ENCODE measurements around the gene R3HDM1.
"Not testable (repeated sequence)": the region's sequence is repeated elsewhere in the genome, so short reads cannot be mapped to it uniquely, and the experiment has no call there.

The R3HDM1 gene

DNA sequence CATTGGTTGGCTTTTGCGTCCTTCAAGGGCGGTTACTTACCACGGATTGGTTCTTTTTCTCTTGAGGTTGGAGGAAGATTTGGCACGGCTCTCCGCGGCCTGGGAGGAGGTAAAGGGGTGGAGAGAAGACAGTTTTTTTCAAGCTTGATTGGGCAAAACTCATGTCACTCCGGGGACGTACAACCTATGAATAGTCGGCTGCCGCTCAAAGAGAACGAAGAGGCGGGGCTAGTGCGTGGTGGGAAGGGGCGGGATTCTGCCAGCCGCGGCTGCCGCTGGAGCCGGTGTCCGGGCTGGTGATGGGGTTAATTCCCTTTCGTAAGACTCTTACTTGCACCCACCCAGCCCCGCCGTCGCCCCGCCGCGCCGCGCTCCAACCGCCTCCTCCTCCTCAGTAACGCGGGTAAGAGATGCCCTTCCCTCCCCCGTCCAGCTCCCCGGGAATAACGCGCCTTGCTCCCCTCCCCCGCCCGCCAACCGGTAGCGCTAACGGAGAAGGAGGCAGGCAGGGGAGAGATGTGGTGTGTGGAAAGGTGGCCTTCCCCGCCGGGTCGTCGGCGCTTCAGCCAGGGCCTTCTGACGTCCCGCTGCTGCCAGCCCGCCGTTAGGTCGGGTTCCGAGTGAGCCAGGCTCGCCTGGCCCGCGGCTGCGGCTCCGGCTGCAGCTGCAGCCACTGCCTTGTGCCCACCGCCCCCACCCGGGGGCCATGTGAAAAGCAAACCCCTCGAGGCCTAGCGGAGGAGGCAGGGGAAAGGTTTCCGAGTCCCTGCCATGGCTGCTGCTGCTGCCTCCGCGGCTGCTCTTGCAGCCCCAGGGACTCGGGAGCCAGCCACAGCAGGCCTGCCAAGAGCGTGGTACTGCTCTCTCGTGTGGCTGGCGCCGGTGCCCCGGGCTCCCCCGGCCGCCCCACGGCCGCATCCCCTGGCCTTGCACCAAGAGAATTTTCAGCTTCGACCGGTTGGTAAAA, at the start of gene R3HDM1:
R3HDM1 (plus strand) TSS at position 254 of the 967 bp plus-strand sequence. CDS start 73,362 bp downstream, outside the sequence.
- peak; percentile 90 for DNase-seq

DNA sequence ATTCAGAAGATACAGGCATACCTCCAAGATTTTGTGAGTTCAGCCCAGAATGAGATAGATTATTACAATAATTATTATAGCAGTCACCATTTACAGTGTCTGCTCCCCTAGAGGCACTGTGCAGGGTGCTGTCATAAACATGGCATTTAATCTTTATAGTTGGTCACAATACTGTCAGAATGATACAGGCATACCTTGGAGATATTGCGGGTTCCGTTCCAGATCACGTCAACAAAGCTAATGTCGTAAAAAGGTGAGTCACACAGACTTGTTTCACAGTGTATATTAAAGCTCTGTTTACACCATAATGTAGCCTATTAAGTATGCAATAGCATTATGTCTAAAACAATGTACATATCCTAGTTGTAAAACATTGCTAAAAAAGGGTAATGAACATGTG, 45.8 kb upstream of the R3HDM1 start:
- DNase-seq = no peak

DNA sequence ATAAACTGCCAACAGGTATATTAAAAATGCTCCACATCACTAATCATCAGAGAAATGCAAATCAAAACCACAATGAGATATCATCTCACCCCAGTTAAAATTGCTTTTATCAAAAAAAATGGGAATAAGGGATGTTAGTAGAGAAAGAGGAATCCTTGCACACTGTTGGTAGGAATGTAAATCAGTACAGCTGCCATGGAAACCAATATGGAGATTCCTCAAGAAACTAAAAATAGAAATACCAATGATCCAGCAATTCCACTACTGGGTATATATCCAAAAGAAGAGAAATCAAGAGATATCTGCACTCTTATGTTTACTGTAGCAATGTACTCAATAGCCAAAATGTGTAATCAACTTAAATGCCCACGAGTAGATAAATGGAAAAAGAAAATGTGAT, 40.9 kb upstream of the R3HDM1 start:
- no peak for DNase-seq

DNA sequence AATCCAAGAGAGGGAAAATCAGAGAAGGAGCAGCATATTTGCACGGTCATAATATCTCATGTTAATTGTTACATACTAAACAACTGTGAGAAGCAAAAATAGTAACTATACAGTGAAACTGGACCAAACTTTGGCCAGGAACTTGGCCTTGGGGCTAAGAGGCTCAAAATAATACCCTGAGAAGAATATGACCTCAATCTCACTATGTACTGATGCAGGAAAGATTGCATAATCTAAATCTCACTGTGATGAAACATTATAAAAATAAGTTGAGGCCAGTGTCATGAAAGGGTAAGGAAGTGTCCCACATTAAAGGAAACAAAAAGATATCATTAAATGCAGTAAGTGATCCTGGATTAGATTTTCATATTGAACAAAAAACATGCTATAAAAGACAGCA, 36.8 kb upstream of the R3HDM1 start:
- DNase-seq = no peak

DNA sequence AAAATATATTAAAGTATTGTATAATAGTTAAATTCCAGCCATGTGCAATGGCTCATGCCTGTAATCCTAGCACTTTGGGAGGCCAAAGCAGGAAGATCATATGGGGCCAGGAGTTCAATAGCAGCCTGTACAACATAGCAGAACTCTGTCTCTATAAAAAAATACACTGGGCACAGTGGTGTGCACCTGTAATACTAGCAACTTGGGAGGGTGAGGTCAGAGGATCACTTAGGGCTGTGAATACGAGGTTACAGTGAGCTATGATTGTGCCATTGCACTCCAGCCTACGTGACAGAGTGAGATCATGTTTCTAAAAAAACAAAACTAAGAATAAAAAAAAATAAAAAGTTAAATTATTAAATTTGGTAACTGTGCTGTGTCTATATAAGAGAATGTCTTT, 36.4 kb upstream of the R3HDM1 start:
- DNase-seq = no peak

DNA sequence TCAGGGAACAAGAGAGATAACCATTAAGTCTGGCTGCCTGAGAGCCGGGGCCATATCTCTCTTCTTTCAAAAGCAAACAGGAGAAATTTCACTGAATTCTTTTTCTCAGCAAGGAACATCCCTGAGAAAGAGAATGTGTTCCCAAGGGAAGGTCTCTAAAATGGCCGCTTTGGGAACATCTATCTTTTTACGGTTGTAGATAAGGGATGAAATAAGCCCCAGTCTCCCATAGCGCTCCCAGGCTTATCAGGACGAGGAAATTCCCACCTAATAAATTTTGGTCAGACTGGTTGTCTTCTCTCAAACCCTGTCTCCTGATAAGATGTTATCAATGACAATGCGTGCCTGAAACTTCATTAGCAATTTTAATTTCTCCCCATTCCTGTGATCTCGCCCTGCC, 32.7 kb upstream of the R3HDM1 start:
- not testable (repeated sequence) for DNase-seq

DNA sequence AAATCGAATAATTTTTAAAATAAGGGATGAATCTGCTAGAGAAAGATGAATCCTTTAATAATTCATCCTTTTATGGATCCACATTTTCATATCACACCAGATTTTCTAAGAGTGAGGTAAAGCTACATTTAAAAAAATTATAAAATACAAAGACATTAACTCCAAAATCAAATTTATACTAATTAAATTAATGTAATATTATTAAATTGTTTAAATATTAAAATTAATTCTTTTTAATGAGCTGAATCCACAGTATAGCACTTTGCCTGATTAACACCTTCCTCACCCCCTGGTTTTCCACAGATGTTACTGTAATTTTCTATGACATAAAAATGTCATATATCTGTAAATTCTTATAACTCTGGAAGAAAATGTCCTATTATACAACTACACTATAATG, 26.5 kb upstream of the R3HDM1 start:
- no peak for DNase-seq

DNA sequence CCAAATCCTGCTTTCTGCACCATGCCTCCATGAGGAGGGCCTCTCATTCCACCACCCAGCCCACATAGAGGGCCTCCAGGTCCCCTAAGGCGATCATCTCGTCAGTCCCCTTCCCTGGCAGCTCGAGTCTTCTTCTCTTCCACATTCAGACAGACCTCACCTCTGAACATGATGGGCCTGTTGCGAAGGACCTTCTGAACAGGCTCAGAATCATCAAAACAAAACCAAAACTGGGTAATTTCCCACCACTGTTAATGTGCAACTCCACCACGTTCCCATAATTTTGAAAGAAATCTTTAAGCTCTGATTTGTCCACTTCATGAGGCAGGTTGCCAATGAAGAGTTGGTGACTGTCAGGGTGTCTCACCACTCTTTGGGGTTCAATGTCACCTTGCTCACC, 20.7 kb upstream of the R3HDM1 start:
- no peak for DNase-seq

DNA sequence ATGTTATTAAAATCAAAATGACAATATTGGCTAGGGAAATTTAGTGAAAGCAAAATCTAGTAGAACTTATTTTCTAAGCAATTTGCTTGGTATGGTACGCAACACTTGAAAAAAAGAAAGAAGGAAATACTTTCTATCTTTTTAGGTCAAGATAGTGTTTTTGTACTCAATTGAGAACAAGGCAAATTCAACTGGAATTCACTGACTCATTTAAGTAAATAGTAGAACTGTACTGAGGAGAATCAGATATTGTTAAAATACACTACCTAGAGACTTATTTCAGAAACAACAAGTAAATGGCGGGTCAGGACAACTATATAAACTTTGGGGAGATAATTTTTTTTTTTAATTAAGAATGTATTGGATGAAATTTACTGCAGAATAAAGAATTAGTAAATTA, 19.2 kb upstream of the R3HDM1 start:
- DNase-seq = no peak

DNA sequence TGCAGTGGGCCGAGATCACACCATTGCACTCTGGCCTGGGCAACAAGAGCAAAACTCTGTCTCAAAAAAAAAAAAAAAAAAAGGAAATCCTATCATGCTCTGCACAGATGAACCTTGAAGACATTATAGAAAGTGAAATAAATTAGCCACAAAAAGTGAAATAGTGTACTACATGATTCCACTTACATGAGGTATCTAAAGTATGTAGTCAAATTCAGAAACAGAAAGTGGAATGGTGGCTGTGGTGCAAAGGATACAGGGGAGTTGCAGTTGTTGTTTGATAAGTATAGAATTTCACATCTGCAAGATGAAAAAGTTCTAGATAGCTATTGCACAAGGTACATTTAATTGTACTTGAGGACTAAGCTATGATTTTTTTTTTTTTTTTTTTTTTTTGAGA, 5.5 kb upstream of the R3HDM1 start:
- DNase-seq = no peak

DNA sequence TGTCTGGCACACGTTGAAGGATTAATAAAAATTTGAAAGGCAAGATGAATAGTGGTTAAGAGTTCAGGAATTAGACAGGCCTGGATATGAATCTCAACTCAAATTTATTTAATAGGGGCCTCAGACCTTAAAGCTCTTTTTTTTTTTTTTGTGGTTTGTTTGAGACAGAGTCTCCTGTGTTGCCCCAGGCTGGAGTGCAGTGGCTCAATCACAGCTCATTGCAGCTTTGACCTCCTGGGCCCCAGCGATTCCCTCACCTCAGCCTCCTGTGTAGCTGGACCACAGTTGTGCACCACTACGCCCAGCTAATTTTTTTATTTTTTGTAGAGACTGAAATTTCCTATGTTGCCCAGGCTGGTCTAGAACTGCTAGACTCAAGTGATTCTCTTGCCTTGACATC, 3.3 kb upstream of the R3HDM1 start:
- no peak for DNase-seq

DNA sequence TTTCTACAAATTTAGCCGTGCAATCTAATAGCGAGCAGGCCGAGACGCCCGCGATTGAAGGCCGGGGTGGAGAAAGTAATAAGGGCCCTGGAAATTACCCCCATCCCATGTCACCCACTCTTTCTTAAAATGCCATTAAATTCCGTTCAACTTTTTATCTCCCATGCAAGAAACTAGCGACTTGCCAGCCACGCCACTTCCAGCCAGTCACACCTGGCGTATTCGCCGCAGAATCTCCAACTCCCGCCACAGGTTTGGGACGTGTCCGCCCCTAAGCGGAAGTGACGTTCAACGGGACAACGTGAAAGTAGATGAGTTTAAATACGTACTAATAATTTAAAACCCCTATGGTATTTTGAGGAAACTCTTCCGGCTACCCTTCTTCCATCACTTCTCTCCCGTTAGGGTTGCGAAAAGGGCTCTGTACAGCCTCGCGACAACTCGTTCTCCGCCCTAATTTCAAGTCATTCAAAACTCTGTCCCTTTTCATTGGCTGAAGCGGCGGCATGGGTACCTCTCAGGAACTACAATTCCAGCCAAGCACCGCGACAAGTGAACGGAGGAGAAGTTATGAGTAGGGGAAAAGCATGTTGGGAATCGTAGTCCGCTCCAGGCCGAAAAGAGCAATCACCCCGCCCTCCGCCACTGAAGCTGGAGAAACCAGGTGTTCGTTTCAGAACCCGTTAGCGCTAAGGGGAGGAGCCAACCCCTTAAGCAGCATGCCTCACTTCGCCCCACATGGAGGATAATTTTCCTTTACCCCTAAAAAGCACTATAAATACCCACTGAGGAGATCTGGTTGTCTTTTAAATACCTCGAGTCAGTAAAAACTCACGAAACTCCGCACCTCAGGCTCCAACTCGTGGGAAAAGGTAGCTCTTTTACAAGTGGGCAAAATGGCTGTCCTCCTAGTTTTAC, 712 bp upstream of the R3HDM1 start, which contains the start of gene ZRANB3:
ZRANB3 (minus strand) TSS at position 906 of the 918 bp plus-strand sequence.
- peak; percentile 91 for DNase-seq

DNA sequence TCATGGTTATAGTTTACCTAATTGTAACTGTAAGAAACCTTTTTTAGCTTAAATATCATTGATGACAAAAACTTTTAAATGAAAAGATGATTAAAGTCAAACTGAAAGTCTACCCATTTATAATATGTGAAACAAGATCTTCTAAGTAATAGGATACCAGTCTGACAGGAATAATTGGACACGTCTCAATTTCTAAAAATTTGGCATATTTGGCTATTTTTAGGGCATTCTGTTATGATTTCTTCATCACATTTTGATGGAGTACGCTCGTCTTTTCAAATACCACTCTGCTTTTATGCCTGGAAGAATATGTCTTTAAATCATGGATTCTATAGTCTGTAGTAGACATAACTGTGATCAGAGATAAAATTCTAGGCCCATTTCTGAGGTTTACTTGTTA, 1.3 kb downstream of the R3HDM1 start:
- DNase-seq = no peak

DNA sequence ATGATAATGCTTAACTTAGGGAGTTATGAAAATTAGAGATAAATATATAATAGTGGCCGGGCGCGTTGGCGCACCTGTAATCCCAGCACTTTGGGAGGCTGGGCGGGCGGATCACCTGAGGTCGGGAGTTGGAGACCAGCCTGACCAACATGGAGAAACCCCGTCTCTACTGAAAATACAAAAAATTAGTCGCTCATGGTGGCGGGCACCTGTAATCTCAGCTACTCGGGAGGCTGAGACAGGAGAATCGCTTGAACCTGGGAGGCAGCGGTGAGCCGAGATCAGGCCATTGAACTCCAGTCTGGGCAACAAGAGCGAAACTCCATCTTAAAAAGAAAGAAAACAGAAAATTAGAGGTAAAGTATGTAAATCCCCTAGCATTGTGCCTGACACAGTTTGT, 2.3 kb downstream of the R3HDM1 start:
- not testable (repeated sequence) for DNase-seq

DNA sequence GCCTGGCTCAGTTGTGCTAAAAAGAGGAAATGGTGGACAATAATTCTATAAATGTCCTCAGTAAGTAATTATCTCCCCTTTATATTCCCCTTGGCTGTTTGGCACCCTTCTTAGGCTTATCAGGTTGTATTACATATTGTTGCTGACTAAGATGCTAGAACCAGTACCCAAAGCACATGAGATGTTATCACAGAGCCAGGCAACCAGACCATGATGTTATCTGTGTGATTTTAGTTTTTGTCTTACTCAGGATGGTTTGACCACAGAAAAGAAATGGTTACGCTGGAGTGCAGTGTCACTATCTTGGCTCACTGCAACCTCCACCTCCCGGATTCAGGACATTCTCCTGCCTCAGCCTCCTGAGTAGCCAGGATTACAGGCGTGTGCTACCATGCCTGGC, 15.2 kb downstream of the R3HDM1 start:
- no peak for DNase-seq

DNA sequence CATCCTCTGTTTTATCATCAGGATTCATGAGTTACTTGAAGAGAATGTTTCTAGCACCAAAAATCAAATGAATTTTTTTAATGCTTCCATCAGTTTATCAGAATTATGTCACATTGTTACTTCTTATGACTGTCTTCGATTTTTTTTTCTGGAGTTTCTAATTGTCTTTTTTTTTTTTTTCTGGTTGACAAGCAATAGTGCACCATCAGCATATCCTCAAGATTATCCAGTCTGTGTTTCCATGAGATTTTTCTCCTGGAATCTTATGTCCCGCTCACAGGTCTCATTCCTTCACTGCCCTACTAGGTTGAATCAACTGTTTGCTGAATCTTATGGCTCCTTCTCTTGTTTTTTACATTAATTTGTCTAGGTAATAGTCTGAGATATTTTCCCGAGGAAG, 16.0 kb downstream of the R3HDM1 start:
- DNase-seq = no peak

DNA sequence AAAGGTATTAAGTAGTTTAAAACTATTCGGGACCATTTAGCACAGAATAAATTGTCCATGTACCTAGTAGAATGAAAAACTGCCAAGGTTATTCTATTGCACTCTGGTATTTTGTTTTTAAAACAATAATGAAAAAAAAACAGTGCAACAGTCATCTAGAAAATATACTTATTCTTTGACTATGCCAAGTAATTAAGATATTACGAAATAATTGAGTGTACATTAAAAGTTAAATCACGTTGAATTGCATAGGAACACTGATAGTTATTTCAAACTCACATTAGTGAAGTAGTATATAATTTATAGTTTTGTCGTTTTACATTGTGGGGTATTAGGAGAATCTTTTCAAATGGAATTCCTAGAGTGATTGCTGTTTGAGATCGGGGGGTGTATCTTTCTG, 20.1 kb downstream of the R3HDM1 start:
- DNase-seq = no peak

DNA sequence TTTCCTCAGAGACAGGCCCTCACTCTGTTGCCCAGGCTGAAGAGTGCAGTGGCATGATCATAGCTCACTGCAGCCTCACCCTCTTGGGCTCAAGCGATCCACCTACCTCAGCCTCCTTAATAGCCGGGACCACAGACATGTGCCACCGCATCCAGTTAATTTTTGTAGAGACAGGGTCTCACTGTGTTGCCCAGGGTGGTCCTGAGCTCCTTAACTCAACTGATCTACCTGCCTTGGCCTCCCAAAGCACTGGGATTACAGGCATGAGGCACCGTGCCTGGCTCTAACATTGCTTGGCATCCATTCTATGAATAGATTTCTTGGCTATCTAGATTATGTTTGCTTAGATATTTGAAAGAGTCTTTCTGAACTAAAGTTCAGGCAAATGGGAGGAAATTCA, 21.6 kb downstream of the R3HDM1 start:
- no peak for DNase-seq

DNA sequence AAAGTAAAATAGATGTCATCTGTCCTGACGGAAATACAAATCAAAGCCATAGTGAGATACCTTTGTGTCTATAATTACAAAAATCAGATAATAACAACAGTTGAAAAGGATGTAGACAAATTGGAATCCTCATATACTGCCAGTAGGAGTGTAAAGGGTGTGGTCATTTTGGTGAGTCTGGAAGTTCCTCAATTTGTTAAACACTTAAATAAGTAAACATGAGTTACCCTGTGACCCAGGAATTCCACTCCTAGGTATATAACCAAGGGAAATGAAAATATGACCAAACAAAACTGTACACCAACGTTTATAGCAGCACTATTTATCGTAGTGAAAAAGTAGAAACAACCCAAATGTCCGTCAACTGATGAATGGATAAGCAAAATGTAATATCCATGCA, 24.0 kb downstream of the R3HDM1 start:
- no peak for DNase-seq

DNA sequence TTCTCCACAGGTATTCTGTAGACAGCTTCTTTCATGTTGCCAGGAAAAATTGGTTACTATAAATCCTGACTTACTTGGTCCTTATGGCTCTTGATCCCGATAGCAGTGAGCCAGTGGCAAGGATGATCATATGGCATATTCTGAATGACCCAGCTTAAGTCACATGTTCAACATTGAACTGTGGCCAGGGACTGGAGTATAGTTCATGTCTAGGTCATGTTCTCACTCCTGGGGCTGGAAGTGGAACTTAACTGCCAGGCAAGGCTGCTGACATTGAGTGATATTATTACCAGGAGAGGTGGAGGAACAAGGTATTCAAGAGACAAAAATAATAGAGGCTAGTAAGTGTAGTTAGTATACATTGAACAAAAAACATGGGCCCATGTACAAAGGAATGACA, 26.2 kb downstream of the R3HDM1 start:
- no peak for DNase-seq

DNA sequence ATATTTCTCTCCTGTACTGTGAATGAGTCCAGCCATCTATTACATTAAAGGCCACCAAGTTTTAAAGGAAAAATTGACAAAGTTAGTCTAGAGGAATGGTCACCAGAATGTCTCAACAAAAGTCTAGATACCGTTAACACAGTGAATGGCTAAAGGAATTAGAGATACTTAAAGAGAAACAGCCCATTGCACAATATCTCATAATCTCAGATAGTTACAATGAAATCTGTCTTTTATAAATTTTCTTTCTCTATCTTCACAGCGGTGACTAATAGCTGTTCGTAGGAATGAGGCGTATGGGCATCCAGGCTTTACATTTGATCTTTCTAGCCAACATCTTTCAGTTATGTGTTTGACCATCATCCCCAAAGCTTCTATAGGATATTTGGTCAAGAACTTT, 30.6 kb downstream of the R3HDM1 start:
- no peak for DNase-seq

DNA sequence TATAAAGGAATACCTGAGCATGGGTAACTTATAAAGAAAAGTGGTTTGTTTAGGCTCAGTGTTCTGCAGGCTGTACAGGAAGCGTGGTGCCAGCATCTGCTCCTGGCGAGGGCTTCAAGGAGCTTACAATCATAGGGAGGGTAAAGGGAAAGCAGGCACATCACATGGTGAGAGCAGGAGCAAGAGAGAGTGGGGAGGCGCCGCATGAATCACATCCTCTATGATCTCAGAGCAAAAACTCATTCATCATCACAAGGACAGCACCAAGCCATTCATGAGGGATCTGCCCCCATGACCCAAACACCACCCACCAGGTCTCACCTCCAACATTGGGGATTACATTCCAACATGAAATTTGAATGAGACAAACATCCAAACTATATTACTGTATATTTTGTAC, 32.5 kb downstream of the R3HDM1 start:
- no peak for DNase-seq

DNA sequence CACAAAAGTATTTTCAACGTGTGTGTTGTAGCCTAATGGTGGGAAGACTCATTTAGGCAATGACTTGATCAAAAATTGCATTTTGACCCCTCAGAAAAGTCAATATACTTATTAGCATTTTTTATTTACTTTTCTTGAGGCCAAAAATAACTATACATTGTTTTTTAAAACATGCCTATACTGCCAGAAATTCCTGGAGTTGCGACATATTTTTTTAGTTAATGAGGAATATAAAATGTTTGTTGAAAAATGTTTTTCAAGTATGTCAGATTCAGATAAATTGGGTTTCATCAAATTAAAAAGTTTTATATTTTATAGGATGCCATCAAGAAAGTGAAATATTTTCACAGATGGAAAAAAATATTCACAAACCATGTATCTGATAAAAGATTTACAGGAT, 39.6 kb downstream of the R3HDM1 start:
- no peak for DNase-seq

DNA sequence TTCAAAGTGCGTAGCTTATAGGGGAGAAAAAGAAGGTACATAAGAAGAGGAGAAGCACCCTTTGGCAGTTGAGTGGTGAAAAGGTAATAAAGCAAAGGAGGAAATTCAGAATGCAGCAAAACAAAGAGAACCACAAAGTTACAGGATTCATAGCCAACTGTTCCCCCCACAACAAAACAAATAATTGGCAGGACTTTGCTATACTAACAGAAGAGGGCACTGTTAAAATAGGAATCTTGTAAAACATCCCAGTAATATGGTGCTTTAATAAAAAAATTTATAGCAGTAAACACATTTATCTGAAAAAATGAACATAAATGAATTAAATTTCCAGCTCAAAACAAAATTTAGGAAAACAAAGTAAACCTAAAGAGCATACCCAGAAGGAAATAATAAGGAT, 42.3 kb downstream of the R3HDM1 start:
- DNase-seq = no peak
